ENCODE data around the gene CNTNAP2.

CNTNAP2 gene

DNA sequence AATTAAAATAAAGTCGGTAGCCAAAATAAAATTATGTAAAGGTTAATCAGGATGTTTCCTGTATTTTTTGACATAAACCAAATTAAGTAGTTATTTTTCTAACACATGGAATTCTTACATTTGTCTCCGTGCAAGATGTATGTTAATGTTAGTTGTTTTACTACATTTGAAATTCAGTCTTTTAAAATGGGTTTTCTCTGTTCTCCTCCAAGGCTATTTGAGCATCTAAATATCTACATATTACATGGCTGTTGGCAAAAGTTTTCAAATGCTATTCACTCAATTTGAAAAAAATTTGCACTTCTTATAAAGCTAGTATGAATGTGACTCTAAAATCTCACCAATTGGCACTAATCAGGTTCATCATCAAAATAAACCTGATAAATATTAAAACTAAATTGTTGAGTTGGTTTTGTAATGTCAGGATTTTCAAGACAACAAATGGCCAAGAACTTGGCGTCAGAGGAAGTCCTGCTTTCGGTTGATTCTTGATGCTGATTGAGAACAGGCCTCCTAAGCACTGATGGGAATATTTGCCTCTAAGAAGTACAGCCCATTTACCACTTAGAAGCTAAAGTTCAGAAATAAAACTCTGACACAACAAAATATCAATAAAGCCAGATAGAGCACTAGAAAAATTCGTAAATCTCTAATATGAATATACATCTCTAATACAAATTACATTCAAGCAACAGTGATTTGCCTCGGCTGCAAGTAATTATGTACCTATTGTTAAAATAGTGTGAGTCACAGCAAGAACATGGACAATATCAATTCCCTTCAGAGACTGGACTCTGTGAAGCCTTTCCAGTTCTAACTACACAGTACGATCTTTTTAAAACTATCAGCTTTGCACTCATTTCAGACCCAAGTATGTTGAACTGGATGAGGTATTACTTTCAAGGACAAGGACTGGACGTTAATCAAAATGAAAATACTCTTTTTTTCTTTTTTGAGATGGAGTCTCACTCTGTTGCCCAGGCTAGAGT lies 1740.8 kb downstream of the CNTNAP2 start:
- DNase-seq (ENCODE audit: insufficient read length, low spot score) (no peak), FAIRE-seq (no peak)

GRCh38 chr7:147858421-147858820 lies 1741.8 kb downstream of the CNTNAP2 start:
- DNase-seq (ENCODE audit: insufficient read length, low spot score) (no peak), FAIRE-seq (no peak)

DNA sequence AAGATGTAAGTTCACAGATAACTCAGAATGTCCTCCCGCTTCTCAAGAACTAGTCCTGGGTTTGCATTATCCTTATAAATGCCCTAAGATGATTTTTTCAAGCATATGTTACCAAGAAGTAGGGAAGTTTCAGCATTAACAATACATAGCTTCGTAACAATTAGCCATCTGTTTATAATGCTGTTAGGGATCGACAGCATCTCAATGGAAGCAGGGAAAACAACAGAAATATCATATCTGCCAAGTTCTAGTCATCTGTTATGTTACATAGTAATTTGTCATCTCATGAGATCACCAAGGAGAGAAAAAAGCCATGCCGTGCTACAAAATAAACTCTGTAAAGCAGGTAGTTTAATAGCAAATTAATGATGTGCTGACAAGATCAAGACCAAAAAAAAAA lies 1742.4 kb downstream of the CNTNAP2 start:
- DNase-seq (ENCODE audit: insufficient read length, low spot score) = no peak
- no peak for FAIRE-seq

GRCh38 chr7:147859486-147859885 lies 1742.9 kb downstream of the CNTNAP2 start:
- FAIRE-seq (no peak), DNase-seq (ENCODE audit: insufficient read length, low spot score) (no peak)

GRCh38 chr7:147861058-147861716 lies 1744.6 kb downstream of the CNTNAP2 start:
- FAIRE-seq = no peak
- DNase-seq (ENCODE audit: insufficient read length, low spot score) = no peak

DNA sequence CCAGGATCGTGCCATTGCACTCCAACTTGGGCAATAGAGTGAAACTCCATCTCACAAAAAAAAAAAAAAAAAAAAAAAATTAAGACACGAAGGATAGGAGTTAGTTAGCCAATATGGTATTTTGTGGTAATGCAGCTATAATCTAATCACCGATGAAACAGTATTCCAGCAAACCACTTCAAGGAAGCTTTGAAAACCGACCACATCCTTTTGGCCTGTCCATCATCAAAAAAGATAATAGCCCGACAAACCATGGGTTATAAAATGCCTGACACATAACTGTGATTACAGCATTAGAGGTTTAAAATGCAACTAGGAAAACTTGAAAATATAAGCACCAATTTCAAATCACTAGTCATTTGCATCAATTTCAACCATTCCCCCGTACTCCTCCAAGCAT lies 1745.3 kb downstream of the CNTNAP2 start:
- DNase-seq (ENCODE audit: insufficient read length, low spot score) = no peak
- FAIRE-seq = no peak

GRCh38 chr7:147869456-147869855 lies 1752.9 kb downstream of the CNTNAP2 start:
- no peak for DNase-seq (ENCODE audit: insufficient read length, low spot score)
- no peak for FAIRE-seq

DNA sequence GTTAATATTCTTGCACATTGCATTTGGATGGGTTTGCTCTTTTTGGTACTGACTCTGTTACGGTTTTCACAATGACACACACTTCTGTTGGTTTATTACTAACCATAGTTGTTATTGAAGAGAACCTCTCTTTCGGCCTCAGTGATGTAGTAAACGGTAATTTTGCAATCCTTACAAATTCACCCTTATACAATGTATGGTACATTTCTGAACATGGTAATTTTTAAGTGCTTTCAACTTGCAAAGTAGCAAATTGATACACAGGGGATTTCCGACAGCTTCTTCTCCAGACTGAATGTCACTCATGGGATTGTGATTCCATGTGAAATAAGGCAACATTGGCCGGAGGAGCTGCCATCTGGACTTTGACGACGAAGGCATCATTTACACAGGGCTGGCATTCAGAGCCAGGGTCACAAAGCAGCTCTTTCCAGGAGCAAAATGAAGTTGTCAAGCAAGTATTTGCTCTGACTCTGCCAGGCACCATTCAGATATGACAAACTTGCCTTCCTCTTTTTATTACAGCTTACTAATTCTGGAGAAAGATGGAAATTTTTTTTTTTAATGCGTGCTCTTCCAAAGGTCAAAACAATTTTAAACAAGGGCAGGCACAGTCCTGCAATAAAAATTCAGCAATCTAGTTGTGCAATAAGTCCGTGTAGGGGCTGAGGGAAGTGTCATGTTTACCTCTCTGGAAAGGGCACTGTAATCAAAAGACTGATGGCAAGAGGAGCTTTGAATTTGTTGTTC lies 1762.5 kb downstream of the CNTNAP2 start:
- no peak for FAIRE-seq
- DNase-seq (ENCODE audit: insufficient read length, low spot score) = no peak

DNA sequence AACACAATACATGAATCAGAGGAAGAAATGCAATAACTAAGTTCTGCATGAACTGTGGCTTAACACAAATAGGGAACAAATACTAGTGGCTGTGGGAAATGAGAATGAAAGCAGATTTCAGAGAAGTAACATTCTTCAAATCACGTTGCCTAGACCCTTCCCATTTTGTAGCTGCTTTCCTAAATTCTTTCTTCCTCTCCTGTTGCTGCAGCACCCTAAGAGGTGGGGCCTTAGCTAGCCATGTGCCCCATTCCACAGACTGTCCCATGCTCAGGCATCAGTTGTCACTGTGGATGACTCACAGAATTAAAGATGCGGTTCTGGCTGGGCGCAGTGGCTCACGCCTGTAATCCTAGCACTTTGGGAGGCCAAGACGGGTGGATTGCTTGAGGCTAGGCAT lies 1769.3 kb downstream of the CNTNAP2 start:
- FAIRE-seq (no peak), DNase-seq (ENCODE audit: insufficient read length, low spot score) (no peak)

DNA sequence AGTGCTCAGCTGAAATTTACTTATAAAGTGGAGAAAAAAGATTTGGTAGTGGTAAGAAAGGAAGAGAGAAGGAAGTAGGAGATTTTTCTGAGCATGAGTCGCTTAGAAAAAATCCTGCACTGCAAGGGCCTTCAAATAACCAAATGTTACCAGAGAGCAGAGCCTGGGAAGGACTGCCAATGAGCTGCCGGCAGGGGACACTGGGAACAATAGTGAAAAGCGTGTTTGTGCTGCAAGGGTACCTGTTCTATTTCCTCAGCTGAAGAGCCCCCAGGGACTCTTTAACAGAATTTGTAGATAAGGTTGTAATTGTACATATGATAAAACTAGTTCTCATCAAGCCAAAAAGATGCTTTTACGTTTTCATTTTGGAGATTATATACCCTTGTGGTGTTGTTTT lies 1777.7 kb downstream of the CNTNAP2 start:
- FAIRE-seq (no peak), DNase-seq (ENCODE audit: insufficient read length, low spot score) (no peak)

- no peak for FAIRE-seq
- no peak for DNase-seq (ENCODE audit: insufficient read length, low spot score)
Observed at GRCh38 chr7:147896121-147896520, 1779.5 kb downstream of the CNTNAP2 start.

GRCh38 chr7:147903536-147904218 lies 1787.1 kb downstream of the CNTNAP2 start:
- DNase-seq (ENCODE audit: insufficient read length, low spot score) (no peak), FAIRE-seq (no peak)

- no peak for FAIRE-seq
- no peak for DNase-seq (ENCODE audit: insufficient read length, low spot score)
Observed at GRCh38 chr7:147904219-147904576, 1787.6 kb downstream of the CNTNAP2 start.

DNA sequence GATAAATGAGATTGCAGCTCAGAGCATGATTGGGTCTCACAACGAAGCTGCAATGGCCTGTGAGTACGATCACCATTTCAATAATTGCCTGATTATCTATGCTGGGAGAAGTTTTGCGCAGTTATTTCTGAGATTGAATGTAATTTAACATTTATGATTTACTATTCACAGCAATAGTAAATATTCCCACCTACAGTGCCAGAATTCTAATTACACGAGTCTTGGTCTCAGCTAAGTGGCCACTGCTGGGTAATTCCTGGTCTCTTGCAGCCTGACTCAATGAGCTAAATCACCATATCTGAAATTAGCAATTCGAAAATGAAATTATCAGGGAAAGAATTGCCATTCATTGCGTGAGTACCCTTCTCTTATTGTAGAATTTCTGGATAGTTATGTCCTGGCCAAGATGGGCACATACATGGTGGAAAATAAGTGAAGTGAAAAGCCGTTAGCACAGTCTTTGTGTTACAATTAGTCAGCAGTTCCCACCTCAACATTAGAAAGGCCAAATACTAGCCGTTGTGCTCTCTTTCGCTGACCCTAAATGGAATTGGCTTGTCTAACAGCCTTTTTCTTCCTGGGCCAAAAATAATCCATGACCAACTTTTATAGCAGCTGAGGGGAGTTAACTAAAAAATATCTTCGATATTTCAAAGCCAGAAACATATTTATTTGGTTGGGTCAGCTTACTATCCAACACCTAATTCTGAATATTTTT lies 1793.0 kb downstream of the CNTNAP2 start:
- FAIRE-seq (no peak), DNase-seq (ENCODE audit: insufficient read length, low spot score) (no peak)

DNA sequence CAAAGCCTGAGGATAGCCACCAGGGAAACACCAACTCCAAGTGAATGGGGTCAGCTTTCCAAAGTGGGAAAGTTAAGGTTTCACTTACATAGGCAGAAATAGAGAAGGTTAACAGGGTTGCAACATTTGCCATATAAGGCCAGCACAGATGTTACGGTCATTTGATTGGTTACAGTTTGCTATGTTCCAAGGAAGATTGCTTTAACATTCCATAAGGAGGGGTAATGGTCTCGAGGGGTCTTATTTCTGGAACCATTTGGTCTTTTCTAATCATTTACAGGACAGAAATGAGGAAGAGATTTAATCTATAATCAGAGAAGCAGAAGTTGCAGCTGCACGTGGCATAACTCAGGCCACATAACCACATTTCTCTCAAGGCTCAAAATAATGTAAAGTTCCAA lies 1794.6 kb downstream of the CNTNAP2 start:
- FAIRE-seq (no peak), DNase-seq (ENCODE audit: insufficient read length, low spot score) (no peak)

- DNase-seq (ENCODE audit: insufficient read length, low spot score) (no peak), FAIRE-seq (no peak)
Observed at GRCh38 chr7:147912291-147912690, 1795.7 kb downstream of the CNTNAP2 start.

GRCh38 chr7:147912946-147913638 lies 1796.5 kb downstream of the CNTNAP2 start:
- DNase-seq (ENCODE audit: insufficient read length, low spot score) (no peak), FAIRE-seq (no peak)

DNA sequence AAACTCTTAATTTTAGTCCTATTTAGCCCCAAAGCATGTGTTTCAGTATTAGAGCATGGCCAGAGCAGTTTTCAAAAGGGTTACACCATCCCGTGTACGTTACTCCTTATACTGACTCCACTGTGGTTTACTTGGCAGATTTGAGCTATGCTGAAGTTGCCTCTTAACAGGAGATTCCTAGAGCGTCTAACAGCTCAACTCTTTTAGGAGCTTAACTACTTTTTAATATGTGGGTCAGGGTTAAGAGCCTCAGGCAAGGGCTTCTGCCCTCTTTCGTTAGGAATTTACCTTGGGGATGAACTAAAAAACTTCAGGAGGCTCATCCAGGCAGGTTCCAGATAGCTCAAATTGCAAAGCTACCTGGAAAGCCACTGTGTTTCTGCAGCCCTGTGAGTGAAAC lies 1799.2 kb downstream of the CNTNAP2 start:
- FAIRE-seq (no peak), DNase-seq (ENCODE audit: insufficient read length, low spot score) (no peak)

- no peak for FAIRE-seq
- DNase-seq (ENCODE audit: insufficient read length, low spot score) = no peak
Observed at GRCh38 chr7:147916573-147916972, 1800.0 kb downstream of the CNTNAP2 start.

- no peak for DNase-seq (ENCODE audit: insufficient read length, low spot score)
- no peak for FAIRE-seq
Observed at GRCh38 chr7:147923841-147924240, 1807.2 kb downstream of the CNTNAP2 start.

Data from GM19239 (cell line).